K562 (cell line): ENCODE results near the gene ZACN. TPM values are rescaled to one million over a fixed set of nuclear protein-coding genes. Genes with fewer than 3 reads are reported as not detected.

Experiments
- ATAC-seq: fragments of 200-7000 bp; cut with Tn5 transposase; 3 replicates; pipeline ENCODE4 v1.9.1; 2020; ENCODE audit warnings: moderate library complexity
- BruUV-seq: library from RNA; stranded (reverse); fragments of 400-500 nt; replicated peaks from 2 replicates; lab custom pipeline; 2021; lab: Mats Ljungman, UMichigan
- CTCF ChIA-PET: fragments of 300-600 bp; formaldehyde crosslinking; extraction: SDS; loops from one replicate; lab custom pipeline; 2021; ENCODE audit warnings: low intra/inter-chr PET ratio; lab: Yijun Ruan, JAX
- POLR2A ChIA-PET: fragments of 300-600, 350-650 bp; sonication (Branson Sonifier 250); formaldehyde crosslinking; extraction: SDS; loops from one replicate; lab custom pipeline; 2021; ENCODE audit warnings: antibody characterized with exemption, inconsistent platforms; lab: Yijun Ruan, JAX
- DNase-seq, 4 experiments: peaks; one replicate each; pipeline versions ENCODE4 v3.0.0 to v3.0.0-alpha.2; 2011 to 2018; ENCODE audit warnings: low spot score in 3 of 4, mixed read lengths in 3 of 4; ENCODE audit errors: extremely low read depth in 1 of 4
- FAIRE-seq: peaks from 2 replicates; lab custom pipeline; 2011; peaks lifted over from hg19 to GRCh38; lab: Jason Lieb, UNC
- H2AFZ ChIP-seq: 2 replicates; pipeline ENCODE4 v1.6.0; 2011; ENCODE audit warnings: low read depth, low read length, control low read depth, inconsistent platforms
- H3K27ac ChIP-seq: fragments of 200-600 bp; 3 replicates; pipeline ENCODE4 v1.8.0; 2011; ENCODE audit warnings: low read depth, mild to moderate bottlenecking, control low read depth, inconsistent platforms, low read length, moderate library complexity, mixed read lengths; ENCODE audit errors: extremely low read depth
- H3K27me3 ChIP-seq, 2 experiments: fragments of 300-600 bp in 1 of 2; 2 replicates in 1 of 2; 3 replicates in 1 of 2; pipeline versions ENCODE4 v1.6.0 to v1.8.0; 2011; ENCODE audit warnings: inconsistent platforms in 2 of 2, low read length in 2 of 2, mild to moderate bottlenecking in 1 of 2, mixed read lengths in 1 of 2, moderate library complexity in 1 of 2; ENCODE audit not compliant: control insufficient read depth in 2 of 2, insufficient read depth in 2 of 2
- H3K36me3 ChIP-seq: fragments of 300-600 bp; 3 replicates; pipeline ENCODE4 v1.8.0; 2011; ENCODE audit warnings: mild to moderate bottlenecking, low read length, inconsistent platforms; ENCODE audit not compliant: control insufficient read depth, insufficient read depth
- H3K4me1 ChIP-seq, 2 experiments: fragments of 200-600 bp in 1 of 2; replicated peaks in 1 of 2; 2 replicates in 1 of 2; 3 replicates in 1 of 2; pipeline versions ENCODE4 v1.5.1 to v1.8.0; 2011; ENCODE audit warnings: inconsistent platforms in 2 of 2, low read length in 2 of 2, mild to moderate bottlenecking in 1 of 2, mixed read lengths in 1 of 2, moderate library complexity in 1 of 2; ENCODE audit not compliant: control insufficient read depth in 2 of 2, insufficient read depth in 2 of 2
- H3K4me2 ChIP-seq: 2 replicates; pipeline ENCODE4 v1.6.1; 2011; ENCODE audit warnings: low read length, control low read depth, inconsistent platforms, mixed read lengths; ENCODE audit not compliant: insufficient read depth
- H3K4me3 ChIP-seq: fragments of 200-600 bp; sonication (generic), shearing (Covaris generic); 2 replicates; pipeline ENCODE4 v1.5.1; 2016; ENCODE audit warnings: control low read depth, inconsistent platforms
- H3K79me2 ChIP-seq: fragments of 200-600 bp; 3 replicates; pipeline ENCODE4 v1.8.0; 2011; ENCODE audit warnings: low read length, inconsistent platforms; ENCODE audit not compliant: control insufficient read depth, insufficient read depth
- H3K9ac ChIP-seq, 2 experiments: 2 replicates each; pipeline versions ENCODE4 v1.6.0 to v1.6.1; 2011; ENCODE audit warnings: low read depth in 2 of 2, low read length in 2 of 2, control low read depth in 1 of 2, inconsistent platforms in 1 of 2, mild to moderate bottlenecking in 1 of 2, mixed read lengths in 1 of 2; ENCODE audit not compliant: insufficient read depth in 1 of 2
- H3K9me1 ChIP-seq: one replicate; pipeline ENCODE4 v1.6.0; 2011; ENCODE audit warnings: inconsistent platforms, mild to moderate bottlenecking, low read length, moderate library complexity; ENCODE audit not compliant: control insufficient read depth, insufficient read depth
- H3K9me3 ChIP-seq: replicated peaks from 2 replicates; pipeline ENCODE4 v1.5.1; 2011; ENCODE audit warnings: low read depth, low read length, inconsistent platforms; ENCODE audit not compliant: control insufficient read depth, insufficient read depth
- H4K20me1 ChIP-seq: replicated peaks from 2 replicates; pipeline ENCODE4 v1.6.1; 2011; ENCODE audit warnings: low read length, inconsistent platforms, mixed read lengths; ENCODE audit not compliant: control insufficient read depth, insufficient read depth
- FOSL1 ChIP-seq: fragments of 200-800 bp; sonication (Bioruptor generic); conservative IDR thresholded peaks from 2 replicates; pipeline ENCODE4 v1.6.1; 2016; ENCODE audit warnings: missing genetic modification characterization, missing compliant biosample characterization
- L3MBTL2 ChIP-seq: fragments of 450-650 bp; IDR thresholded peaks from 2 replicates; pipeline ENCODE4 v1.6.1; 2016; ENCODE audit warnings: mild to moderate bottlenecking, moderate library complexity
- NEUROD1 ChIP-seq: fragments of 150-350 bp; IDR thresholded peaks from 2 replicates; pipeline ENCODE4 v1.6.1; 2014; ENCODE audit warnings: borderline replicate concordance, low read length, low read depth; ENCODE audit not compliant: partially characterized antibody
- NFE2 ChIP-seq: IDR thresholded peaks from 2 replicates; pipeline ENCODE4 v1.6.1; 2014; ENCODE audit warnings: antibody characterized with exemption, low read depth
- RBM17 ChIP-seq: fragments of 200-400 bp; formaldehyde crosslinking; IDR thresholded peaks from 2 replicates; pipeline ENCODE4 v1.6.1; 2017; ENCODE audit warnings: low read depth, mild to moderate bottlenecking, low read length, borderline replicate concordance
- REST ChIP-seq, 2 experiments: fragments of 450-650 bp; formaldehyde crosslinking in 1 of 2; IDR thresholded peaks; 2 replicates each; pipeline versions ENCODE4 v1.4.0 to v1.6.1; 2014 to 2020; ENCODE audit warnings: mild to moderate bottlenecking in 2 of 2, borderline replicate concordance in 1 of 2, low read depth in 1 of 2
- SREBF1 ChIP-seq: fragments of 150-350 bp; IDR thresholded peaks from 2 replicates; pipeline ENCODE4 v1.6.1; 2014; ENCODE audit warnings: antibody characterized with exemption, low read depth, low read length, borderline replicate concordance
- TCF7L2 ChIP-seq: fragments of 150-350 bp; IDR thresholded peaks from 2 replicates; pipeline ENCODE4 v1.6.1; 2016; ENCODE audit warnings: low read depth, mild to moderate bottlenecking, low read length, moderate library complexity
- ZNF217 ChIP-seq: sonication (generic); formaldehyde crosslinking; IDR thresholded peaks from 2 replicates; pipeline ENCODE4 v1.8.0; 2022; ENCODE audit warnings: mild to moderate bottlenecking, missing genetic modification reagents
- ZNF23 ChIP-seq: fragments of 250-450 bp; sonication (Bioruptor Pico); IDR thresholded peaks from 2 replicates; pipeline ENCODE4 v1.4.0; 2020; ENCODE audit warnings: mild to moderate bottlenecking
- ZNF551 ChIP-seq: fragments of 250-450 bp; sonication (Bioruptor Pico); IDR thresholded peaks from 2 replicates; pipeline ENCODE4 v1.5.0; 2021; ENCODE audit warnings: mild to moderate bottlenecking, moderate library complexity
- ZNF561 ChIP-seq: fragments of 450-650 bp; formaldehyde crosslinking; conservative IDR thresholded peaks from 2 replicates; pipeline ENCODE4 v1.4.0; 2020; ENCODE audit warnings: mild to moderate bottlenecking, moderate library complexity
- ZNF655 ChIP-seq: fragments of 250-450 bp; sonication (Bioruptor Pico); IDR thresholded peaks from 2 replicates; pipeline ENCODE4 v1.5.0; 2021
- WGBS: fragments of 100-300 bp; shearing (Covaris generic); methylation state at CpG from one replicate; pipeline ENCODE4 v1.1.6; 2016; ENCODE audit warnings: low coverage, mixed read lengths; ENCODE audit not compliant: insufficient coverage; ENCODE audit errors: missing lambda C conversion rate; 5-methylcytosine and 5-hydroxymethylcytosine counted together
- in situ Hi-C: fragments of 300-500 bp; cut with MboI; formaldehyde crosslinking; loops from 4 replicates; pipeline ENCODE4 v1.15.0; 2018; ENCODE audit warnings: inconsistent platforms, mixed read lengths
- intact Hi-C: fragments of 100-400 bp; cut with micrococcal nuclease; formaldehyde crosslinking; loops from 2 replicates; pipeline ENCODE4 v1.14.2; 2022
- polyA plus RNA-seq, 8 experiments: library from polyadenylated mRNA; depleted of rRNA in 4 of 8; stranded (reverse) in 5 of 8; unstranded in 3 of 8; fragments of >200 nt; fragmentation: Nextera tagmentation in 2 of 8; fragmentation: Illumina TruSeq in 1 of 8; extraction: Ambion mirVana in 2 of 8; extraction: Trizol in 1 of 8; gene quantifications; 2 replicates each; pipeline versions ENCODE4 v1.2.1 to v1.2.3, GENCODE V29; 2011 to 2014; ENCODE audit warnings: inconsistent platforms in 1 of 8, missing spikeins in 1 of 8
- total RNA-seq, 7 experiments: library from RNA; depleted of rRNA in 6 of 7; stranded (reverse); fragments of >200 nt in 6 of 7; fragmentation: Illumina TruSeq in 2 of 7; extraction: Trizol in 2 of 7; gene quantifications; 2 replicates each; pipeline versions ENCODE4 v1.2.1 to v1.2.3, GENCODE V29; 2011 to 2021; ENCODE audit warnings: low replicate concordance in 1 of 7

The ZACN gene
- total and polyA plus RNA-seq, 9 of the 15 experiments (the other 6 are each of a cell fraction or from before 2014, with no cell fraction given) = 0.07 TPM; not detected in 8

- WGBS = 92% methylated on average over 14 of the region's 15 CpGs
- no peak overlapping the region; the same call in 2 of the 3 replicates for H3K27ac ChIP-seq
- H3K9me1 ChIP-seq = no peaks in the 10 kb centered on the region
- H3K79me2 ChIP-seq = peaks cover 11% of the 10 kb centered on the region; the same call in 2 of the 3 replicates
- no peaks in the 10 kb centered on the region for H3K9me3 ChIP-seq
- no peaks in the 10 kb centered on the region for H3K27me3 ChIP-seq
- ATAC-seq = no peak
- CTCF ChIA-PET = no interaction called here
- no peak for FAIRE-seq
- in situ Hi-C loops = no loop called here
- H3K36me3 ChIP-seq = peaks cover 83% of the 10 kb centered on the region
- H4K20me1 ChIP-seq = no peaks in the 10 kb centered on the region
- peaks cover 5 to 9% of the 10 kb centered on the region in 2 experiments; a peak in 3 of 5 replicates for H3K4me1 ChIP-seq
- no peak for DNase-seq
- BruUV-seq = no TSS peak
- no peak overlapping the region for H3K4me2 ChIP-seq
- TF ChIP-seq ZNF23 (CRISPR knock-in tag) (no peak), ZNF561 (CRISPR knock-in tag) (no peak), ZNF655 (CRISPR knock-in tag) (no peak), SREBF1 (no peak), TCF7L2 (no peak), REST (IDR thresholded peaks at IDR 0.05; ENCODE audit: borderline replicate concordance) (no peak), REST (CRISPR knock-in tag; IDR thresholded peaks at IDR 0.05; ENCODE audit: low read depth) (no peak), RBM17 (no peak), NEUROD1 (no peak), ZNF551 (CRISPR knock-in tag) (no peak), ZNF217 (no peak), NFE2 (no peak), L3MBTL2 (no peak), FOSL1 (tag) (no peak)
- intact Hi-C loops = no loop called here
- no peak overlapping the region for H3K9ac ChIP-seq
- no peak overlapping the region for H2AFZ ChIP-seq
- H3K4me3 ChIP-seq = no peak overlapping the region
- POLR2A ChIA-PET = interaction anchor here (1.1 to 2.8 kb wide), 2 partner anchors 10 to 14 kb away, joined by 5 to 14 read pairs; no protein-coding TSS in a partner anchor
Measured at GRCh38 chr17:76049836-76050537, 29.0 kb upstream of the ZACN start.
